ENCODE results near the gene URB2.

URB2 gene

DNA sequence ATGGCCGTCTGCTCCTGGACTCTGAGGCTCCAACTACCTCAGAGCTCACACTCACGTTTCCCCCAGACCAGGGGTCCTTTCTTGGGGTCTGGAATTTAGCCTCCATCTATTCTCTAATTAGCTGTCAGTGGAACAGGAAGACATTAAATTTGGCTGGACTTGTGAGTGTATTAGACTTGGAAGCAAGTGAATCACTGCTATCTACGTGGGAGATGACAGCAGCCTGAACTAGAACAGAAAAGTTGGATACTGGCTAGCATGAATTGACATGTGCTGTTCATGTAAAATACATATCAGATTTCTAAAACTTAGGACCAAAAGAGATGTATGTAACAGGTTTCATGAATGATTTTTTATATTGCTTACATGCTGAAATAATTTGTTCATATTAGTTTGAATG is 28.2 kb upstream of the URB2 start:
- H3K4me3 ChIP-seq (ENCODE audit: low read depth, low read length), result no peak overlapping the region
- TF ChIP-seq, protein P1, sequence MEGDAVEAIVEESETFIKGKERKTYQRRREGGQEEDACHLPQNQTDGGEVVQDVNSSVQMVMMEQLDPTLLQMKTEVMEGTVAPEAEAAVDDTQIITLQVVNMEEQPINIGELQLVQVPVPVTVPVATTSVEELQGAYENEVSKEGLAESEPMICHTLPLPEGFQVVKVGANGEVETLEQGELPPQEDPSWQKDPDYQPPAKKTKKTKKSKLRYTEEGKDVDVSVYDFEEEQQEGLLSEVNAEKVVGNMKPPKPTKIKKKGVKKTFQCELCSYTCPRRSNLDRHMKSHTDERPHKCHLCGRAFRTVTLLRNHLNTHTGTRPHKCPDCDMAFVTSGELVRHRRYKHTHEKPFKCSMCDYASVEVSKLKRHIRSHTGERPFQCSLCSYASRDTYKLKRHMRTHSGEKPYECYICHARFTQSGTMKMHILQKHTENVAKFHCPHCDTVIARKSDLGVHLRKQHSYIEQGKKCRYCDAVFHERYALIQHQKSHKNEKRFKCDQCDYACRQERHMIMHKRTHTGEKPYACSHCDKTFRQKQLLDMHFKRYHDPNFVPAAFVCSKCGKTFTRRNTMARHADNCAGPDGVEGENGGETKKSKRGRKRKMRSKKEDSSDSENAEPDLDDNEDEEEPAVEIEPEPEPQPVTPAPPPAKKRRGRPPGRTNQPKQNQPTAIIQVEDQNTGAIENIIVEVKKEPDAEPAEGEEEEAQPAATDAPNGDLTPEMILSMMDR (IDR thresholded peaks at IDR 0.05; ENCODE audit: low read depth, low read length), result no peak
- peak; percentile 16 for DNase-seq (ENCODE audit: low read depth, low spot score)
- in situ Hi-C loops (cut with HindIII; ENCODE audit: low sequenced_read_pairs), result no loop called here

DNA sequence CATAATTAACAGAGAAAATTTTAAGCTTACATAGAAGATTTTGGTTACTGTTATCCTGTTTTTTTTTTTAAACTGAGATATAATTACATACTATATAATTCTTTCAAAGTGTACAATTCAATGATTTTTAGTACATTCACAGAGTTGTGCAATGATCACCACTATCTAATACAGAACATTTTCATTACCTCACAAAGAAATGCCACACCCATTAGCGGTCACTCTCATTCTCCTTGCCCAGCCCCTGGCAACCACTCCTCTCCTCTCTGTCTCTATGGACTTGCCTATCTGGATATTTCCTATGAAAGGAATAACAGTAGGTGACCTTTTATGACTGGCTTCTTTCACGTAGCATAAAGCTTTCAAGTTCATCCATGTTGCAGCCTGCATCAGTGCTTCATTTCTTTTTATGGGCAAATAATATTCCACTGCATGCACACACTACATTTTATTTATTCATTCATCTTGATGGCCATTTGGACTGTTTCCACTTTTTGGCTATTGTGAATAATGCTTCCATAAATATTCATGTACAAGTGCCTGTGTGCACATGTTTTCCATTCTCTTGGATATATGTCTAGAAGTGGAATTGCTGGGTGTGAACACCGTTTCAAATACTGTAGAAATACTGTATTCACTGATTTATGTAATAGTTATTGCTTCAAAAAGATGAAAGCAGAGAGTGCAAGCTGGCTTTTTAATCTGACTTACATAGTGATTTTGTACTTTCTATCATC is 26.7 kb upstream of the URB2 start:
- TF ChIP-seq, protein P1 (IDR thresholded peaks at IDR 0.05; ENCODE audit: low read depth, low read length), result no peak
- no peak for DNase-seq (ENCODE audit: low read depth, low spot score)
- in situ Hi-C loops (cut with HindIII; ENCODE audit: low sequenced_read_pairs), result no loop called here

DNA sequence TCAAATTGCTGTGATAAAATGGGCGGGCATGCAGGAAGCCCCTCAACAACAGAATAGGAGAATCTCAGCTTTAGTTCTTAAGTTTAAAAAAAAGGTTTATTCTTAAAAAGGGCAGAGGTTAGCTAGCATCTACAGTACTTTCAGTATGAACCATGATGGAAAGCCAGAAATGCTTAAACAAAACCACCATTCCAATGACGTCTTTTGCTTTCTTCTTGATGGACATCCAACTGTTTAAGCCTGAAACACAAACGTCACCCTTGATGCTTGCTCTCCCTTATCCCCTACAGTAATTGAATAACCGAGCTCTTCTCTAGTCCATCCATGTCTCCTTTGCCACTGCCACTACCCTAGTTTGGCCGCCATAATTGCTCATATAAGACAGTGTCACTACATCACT is 25.8 kb upstream of the URB2 start:
- TF ChIP-seq, protein P1 (IDR thresholded peaks at IDR 0.05; ENCODE audit: low read depth, low read length), result no peak
- no peak for DNase-seq (ENCODE audit: low read depth, low spot score)
- in situ Hi-C loops (cut with HindIII; ENCODE audit: low sequenced_read_pairs), result no loop called here
- H3K4me3 ChIP-seq (ENCODE audit: low read depth, low read length), result no peak overlapping the region

More for the DNA sequence above, 26.7 kb upstream of the URB2 start:
- H3K4me3 ChIP-seq (ENCODE audit: low read depth, low read length), result no peak overlapping the region

DNA sequence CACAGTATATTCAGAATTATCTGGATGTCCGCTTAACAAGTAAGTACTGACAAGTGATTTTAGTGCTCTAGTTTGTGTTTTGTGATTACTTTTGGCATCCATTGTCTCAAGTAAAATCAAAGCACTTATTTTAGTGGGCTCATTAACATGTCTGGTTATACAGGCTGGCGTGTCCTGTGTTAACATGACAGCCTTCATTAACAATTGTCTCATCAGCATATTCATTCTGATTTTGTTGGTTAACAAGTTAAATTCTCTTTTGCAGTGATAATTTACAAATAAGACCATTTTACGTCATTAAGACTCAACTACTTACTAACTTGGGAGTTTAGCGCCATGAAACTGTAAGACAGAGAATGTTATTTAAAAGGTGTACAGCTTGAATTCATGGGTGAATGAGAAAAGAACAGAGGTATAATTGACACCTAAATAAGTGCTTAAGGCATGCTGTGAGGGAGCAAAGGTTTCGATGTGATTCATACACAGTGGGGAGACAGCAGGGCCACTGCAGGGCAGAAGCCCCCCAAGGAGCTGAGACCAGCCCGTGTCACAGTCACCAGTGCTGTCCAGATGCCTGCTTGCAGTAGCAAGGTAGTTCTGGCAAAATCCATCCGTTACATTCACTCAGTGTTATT is 22.6 kb upstream of the URB2 start:
- DNase-seq (ENCODE audit: low read depth, low spot score), result no peak
- no peak overlapping the region for H3K4me3 ChIP-seq (ENCODE audit: low read depth, low read length)
- in situ Hi-C loops (cut with HindIII; ENCODE audit: low sequenced_read_pairs), result no loop called here
- TF ChIP-seq, protein P1 (IDR thresholded peaks at IDR 0.05; ENCODE audit: low read depth, low read length), result no peak

DNA sequence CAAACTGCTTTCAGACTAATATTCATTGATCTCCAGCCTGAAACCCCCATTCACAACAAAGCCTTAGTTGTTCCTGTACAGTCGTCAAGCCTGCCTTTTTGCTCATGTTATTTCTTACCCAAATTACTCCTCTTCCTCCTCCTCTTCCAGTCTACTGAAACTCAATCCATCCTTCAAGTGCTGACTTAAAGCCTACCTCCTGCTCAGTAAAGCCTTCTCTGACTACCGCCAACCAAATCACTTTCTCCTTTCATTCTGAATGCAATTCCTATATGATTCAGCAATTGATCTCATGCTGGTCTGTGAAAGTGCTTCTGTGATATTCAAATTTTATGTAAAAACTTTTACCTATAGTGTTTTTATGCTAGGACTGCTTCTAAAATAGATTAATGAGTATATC is 18.7 kb upstream of the URB2 start:
- no peak for DNase-seq (ENCODE audit: low read depth, low spot score)
- H3K4me3 ChIP-seq (ENCODE audit: low read depth, low read length), result no peak overlapping the region
- TF ChIP-seq, protein P1 (IDR thresholded peaks at IDR 0.05; ENCODE audit: low read depth, low read length), result no peak
- in situ Hi-C loops (cut with HindIII; ENCODE audit: low sequenced_read_pairs), result no loop called here

DNA sequence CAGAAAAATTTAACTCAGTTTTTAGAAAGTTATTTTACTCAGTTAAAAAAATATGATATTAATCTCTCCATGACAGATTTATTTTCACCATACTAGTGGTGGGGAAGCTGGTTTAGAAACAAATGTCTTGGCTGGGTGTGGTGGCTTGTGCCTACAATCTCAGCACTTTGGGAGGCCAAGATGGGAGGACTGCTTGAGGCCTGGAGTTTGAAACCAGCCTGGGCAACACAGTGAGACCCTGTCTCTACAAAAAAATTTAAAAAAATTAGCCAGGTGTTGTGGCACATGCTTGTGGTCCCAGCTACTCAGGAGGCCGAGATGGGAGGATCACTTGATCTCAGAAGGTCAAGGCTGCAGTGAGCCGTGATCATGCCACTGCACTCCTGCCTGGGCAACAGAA is 17.5 kb upstream of the URB2 start:
- DNase-seq (ENCODE audit: low read depth, low spot score), result no peak
- TF ChIP-seq, protein P1 (IDR thresholded peaks at IDR 0.05; ENCODE audit: low read depth, low read length), result no peak
- H3K4me3 ChIP-seq (ENCODE audit: low read depth, low read length), result no peak overlapping the region
- in situ Hi-C loops (cut with HindIII; ENCODE audit: low sequenced_read_pairs), result no loop called here
